Fibroblast of skin of scalp (primary cell): ENCODE data around the gene RMND5B.
"Not testable (repeated sequence)": the region's sequence is repeated elsewhere in the genome, so short reads cannot be mapped to it uniquely, and the experiment has no call there.

ENCODE experiments used
- DNase-seq: peaks from one replicate; pipeline ENCODE4 v3.0.0-alpha.2; 2013

Gene RMND5B

DNA sequence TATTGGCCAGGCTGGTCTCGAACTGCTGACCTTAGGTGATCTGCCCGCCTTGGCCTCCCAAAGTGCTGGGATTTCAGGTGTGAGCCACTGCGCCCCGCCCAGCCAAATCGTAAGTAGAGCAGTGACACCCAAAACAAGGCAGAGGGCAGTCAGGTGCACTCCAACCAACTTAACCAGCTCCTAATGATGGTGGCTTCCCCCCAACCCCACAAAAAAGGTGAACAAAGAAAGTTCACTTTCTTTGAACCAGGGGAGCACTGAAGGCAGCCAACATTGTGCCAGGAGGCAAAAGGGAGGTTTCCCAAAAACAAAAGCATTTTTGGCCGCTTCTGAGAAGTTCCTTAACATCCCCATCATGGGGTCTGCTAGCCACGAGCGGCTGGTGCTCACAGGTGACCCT lies 46.8 kb downstream of the RMND5B start:
- no peak for DNase-seq

DNA sequence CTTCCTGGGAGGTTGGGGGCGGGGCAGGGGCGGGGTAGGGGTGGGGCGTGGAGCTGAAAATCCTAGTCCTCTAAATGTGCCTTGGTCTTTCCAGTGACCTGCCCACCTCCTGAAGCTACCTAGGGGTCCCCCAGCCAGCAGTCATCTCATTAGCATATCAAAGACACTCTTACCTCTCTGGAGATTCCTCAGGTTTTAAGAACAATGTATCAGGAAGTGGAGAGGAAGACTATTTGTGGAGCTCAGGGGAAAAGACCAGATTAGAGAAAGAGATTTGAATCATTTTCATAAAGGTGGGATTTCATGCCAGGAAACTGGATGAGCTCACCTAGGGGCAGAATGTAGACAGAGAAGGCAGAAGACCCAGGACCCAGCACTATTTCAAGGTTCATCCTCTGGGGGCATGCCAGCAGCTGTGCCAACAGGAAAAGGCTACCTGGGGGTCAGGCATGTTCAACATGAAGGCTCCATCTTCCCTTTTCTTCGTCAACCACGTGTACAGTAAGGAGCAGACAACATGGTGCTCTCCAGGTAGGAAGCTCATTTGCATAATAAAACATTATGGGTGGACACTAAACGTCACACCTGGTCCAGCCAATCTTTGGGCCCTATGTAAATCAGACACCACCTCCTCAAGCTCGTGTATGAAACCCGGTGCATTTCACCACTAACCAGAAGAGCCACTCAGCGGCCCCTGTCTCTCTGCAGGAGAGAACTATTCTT lies 49.5 kb downstream of the RMND5B start:
- no peak for DNase-seq

DNA sequence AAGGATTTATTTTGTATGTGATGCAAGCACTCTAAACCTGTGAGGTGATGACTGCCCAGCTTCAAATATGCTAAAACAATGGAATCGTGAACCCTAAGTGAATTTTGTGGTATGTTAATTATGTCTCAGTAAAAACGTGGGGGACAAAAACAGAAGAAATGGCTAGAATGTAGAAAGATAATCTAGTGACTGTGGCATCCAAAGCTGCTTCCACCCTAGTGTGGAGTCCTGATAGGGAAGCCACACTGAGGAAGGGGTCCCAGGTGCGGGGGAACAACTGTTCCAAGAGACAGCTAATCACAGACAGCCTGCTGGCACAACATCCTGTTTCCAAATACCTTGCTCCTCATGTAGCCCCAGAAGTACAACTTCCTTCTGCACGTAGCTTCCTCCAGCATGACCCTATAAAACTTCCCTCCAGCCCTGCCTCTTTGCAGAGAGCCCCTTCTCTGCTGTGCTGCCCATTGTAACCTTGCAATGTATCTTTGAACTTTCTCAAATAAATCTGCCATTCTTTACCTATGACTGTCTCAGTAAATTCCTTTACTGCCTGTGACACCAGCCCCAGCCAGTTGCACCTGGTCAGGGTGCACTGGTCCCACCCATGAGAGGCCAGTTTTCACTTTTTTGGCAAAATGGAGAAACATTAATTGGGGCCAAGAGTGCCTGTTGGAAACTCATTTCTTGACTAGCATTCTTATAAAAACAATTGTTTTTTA lies 51.5 kb downstream of the RMND5B start:
- no peak for DNase-seq

DNA sequence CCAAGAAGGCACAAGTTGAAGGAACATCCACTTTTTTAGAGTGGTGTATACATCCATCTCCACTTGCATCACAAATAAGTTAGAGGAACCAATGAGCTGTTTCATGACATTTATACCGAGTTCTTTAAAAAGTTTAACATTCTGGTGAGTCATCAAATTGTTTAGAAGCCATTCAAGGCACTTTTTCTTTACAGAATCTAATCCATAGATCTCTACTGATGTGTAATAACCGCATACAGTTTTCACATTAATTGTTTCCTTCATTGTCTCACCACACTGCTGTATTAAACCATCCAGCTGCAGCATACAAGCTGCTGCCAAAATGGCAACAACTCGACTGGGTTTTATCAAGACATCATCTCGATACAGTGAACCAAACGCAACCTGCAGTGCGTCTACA lies 55.6 kb downstream of the RMND5B start:
- DNase-seq: peak; percentile 38

DNA sequence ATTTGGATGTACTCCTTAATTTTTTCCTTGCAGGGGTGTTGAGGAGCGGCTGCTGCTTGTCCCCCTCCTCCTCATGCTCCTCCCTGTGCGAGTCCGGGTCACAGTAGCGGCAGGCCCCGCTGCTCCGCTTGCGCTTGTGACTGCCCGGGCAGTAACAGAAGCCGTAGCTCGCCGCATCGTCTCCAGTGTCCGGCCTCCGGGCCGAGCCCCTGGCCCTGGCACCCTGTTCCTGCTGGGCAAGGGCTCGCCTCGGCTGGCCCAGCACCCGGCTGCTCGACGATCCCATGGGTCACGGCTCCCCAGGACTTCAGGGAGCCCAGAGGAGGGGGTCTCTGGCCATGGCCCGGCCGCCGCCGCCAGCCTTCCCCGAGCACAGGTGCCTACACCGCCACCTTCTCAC lies 56.2 kb downstream of the RMND5B start, which contains the start of gene GMCL2:
GMCL2 (minus strand) TSS at position 358 of the 400 bp plus-strand sequence; CDS start at position 286, 72 bp downstream.
- DNase-seq: no peak

DNA sequence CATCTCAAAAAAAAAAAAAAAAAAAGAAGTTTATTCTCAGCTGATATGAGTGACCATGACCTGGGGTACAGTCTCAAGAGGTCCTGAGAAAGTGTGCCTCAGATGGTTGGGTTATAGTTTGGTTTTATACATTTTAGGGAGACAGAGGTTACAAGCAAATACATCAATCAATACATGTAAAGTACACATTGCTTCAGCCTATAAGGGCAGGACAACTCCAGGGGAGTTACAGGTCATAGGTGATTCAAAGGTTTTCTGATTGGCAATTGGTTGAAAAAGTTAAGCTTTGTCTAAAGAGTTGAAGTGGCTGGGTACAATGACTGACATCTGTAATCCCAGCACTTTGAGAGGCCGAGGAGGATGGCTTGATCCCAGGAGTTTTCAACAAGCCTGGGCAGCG lies 58.6 kb downstream of the RMND5B start:
- DNase-seq: no peak

DNA sequence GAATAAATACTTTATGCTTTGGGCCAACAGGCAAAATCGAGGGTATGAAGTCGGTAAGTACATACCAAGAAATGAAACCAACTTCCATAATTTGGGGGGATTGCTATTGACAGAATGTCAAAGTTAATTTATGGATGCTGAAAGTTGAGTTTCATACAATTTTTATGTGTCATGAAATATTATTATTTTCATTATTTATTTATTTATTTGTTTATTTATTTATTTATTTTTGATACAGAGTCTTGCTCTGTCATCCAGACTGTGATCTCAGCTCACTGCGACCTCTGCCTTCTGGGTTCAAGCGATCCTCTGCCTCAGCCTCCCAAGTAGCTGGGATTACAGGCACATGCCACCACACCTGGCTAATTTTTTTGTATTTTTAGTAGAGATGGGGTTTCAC lies 60.8 kb downstream of the RMND5B start:
- no peak for DNase-seq

DNA sequence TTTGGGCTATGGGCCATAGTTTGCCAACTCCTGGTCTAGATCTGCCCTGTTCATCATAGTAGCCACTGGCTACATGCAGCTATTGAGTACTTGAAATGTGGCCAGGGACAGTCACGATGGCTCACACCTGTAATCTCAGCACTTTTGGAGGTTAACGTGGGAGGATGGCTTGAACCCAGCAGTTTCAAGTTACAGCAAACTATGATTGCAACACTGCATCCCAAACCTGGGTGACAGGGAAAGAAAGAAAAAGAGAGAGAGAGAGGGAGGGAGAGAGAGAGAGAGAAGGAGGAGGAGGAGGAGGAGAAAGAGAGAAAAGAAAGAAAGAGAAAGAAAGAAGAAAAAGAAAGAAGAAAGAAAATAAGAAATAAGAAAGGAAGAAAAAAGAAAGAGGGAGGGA lies 61.4 kb downstream of the RMND5B start:
- no peak for DNase-seq

DNA sequence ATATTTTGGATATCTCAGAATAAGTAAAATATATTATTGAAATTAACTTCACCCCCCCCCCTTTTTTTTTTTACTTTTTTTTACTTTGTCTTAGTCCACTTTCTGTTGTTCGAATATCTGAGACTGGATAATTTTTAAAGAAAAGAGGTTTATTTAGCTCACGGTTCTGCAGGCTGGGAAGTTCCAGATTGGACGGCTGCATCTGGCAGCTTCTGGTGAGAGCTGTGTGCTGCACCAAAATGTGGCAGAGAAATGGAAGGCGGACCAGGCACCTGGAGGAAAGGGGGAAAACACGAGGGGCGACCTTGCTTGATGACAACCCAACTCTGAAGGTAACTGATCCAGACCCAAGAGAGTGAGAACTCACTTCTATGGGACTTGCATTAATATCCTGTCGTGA lies 62.0 kb downstream of the RMND5B start:
- DNase-seq: no peak

DNA sequence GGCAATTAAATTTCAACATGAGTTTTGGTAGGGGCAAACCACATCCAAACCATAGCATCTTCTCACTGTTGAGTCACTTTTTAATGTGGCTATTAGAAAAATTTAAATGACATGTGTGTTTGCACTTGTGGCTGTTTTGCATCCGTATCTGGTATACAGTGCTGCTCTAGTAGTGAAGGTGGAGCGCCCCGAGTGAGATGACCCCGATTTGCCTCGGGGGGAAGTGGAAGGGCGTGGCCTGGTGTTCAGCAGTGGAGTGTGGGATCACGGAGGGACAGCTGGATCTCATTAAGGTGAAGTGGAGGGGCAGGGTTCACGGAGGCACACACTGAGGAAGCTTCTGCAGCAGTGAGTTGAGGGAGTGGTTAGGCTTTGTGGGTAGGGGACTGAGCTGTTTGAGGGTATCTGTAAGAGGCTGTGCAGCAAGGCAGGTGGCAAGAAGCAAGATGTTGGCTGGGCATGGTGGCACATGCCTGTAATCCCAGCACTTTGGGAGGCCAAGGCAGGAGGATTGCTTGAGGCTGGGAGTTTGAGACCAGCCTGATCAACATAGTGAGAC lies 62.5 kb downstream of the RMND5B start:
- no peak for DNase-seq

DNA sequence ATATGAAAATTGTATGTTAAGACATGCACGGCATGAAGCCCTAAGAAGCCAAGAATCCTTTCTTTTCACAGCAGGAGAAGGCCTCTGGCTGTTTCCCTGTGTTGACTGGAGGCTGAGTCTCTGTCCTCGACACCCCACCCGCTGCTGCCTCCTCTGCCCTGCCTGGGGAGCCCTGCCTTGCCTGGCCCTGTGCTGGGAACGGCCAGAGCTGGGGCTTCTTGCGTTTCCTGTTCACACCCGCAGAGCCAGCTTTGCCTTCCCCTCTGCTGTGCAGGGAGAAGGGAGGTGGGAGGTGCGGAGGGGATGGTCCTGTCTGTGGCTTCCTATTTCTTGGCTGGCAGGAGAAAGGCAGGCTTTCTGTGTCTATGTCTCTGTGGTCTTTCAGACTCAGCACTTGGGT lies 63.2 kb downstream of the RMND5B start:
- no peak for DNase-seq

DNA sequence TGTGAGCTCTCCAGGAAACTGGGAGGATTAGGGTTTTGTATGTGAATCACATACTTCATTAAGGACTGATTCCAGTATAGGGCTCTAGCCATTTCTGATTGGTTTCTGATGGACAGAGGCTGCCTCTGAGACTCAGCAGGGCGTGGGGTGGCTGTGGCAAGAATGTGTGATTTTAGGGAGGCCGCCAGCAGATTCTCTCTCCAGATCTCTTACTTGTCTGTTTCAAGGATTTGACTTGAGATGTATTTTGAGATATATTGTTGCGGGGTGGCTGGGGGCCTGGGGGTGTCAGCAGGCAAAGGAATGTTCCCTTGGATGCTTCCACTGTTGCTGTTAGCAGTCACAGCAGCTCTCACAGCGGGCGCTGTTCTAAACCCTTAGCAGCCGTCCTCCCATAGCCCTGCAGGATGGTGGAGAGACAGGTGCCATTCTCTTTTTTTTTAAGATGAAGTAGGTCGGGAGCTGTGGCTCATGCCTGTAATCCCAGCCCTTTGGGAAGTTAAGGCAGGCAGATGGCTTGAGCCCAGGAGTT lies 65.5 kb downstream of the RMND5B start:
- DNase-seq: peak; percentile 42

DNA sequence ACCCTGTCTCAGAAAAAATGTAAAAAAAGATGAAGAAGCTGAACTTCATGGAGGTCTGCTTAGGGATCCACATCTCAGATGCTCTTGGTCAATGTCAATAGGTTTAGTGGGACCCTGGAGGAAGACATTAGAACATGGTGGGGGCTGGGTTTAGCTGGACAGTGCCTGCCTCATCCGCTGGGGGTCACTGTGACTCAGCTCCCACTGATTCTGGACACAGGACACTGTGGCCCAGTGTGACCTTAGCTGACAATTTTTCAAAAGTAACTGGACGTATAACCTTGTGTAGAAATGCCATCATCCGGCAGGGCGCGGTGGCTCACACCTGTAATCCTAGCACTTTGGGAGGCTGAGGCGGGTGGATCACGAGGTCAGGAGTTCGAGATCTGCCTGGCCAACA lies 66.2 kb downstream of the RMND5B start:
- DNase-seq: no peak

DNA sequence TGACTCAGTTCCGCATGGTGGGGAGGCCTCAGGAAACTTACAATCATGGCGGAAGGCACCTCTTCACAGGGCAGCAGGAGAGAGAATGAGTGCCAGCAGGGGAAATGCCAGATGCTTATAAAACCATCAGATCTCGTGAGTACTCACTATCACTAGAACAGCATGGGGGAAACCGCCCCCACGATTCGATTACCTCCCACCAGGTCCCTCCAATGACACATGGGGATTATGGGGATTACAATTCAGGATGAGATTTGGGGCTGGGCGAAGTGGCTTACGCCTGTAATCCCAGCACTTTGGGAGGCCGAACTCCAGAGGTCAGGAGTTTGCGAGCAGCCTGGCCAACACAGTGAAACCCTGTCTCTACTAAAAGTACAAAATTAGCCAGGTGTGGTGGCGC lies 67.3 kb downstream of the RMND5B start:
- DNase-seq: not testable (repeated sequence)

DNA sequence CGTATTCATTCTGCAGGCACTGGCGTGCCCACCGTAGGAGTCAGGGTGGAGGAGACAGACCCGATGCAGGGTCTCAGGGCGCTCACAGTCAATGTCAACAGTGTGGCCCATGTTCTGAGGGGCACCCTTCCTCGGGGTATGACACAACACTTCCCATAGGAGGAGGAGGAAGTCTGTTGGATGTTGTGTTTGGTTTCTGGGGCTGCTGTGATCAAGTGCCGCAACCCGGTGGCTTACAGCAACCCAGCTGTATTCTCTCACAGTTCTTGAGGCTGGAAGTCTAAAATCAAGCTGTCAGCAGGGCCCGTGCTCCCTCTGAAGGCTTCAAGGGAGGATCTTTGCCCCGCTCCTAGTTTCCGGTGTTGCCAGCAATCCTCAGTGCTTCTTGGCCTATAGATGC lies 67.9 kb downstream of the RMND5B start:
- no peak for DNase-seq

DNA sequence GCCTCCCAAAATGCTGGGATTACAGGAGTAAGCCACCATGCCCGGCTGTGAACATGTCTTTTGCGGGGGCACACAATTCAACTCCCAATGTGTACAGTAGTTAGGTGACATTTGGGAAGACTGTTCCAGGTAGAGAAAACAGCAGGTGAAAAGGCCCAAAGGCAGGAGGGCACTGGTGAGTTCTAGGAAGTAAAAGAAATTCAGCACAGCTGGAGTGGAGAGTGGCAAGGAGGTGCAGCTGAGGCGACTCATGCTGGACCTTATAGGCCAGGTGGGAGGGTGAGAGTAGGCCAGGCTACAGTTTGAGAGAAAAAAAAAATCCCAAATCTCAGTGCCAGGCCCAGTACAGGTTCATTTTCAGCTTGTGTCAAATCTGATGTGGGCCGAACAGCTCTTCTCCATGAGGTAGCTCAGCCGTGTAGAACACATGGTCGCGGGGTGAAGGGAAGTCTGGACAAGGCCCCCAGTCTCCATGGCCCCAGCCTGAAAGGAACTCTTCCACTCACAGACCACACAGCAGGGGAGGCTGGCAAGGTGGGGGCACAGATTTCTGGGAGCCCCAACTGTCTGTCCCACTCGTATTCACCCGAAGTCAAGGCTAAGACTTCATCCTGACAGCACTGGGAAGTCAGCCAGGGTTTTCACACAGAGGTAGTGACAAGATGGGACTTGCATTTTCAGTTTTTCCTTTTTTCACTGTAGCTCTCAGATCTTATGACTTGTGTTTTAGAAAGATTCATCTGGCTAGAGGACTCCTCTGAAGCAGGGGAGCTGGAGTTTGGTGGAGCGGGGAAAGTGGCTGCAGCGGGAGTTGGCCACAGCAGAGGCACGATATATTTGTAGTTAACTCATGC lies 69.0 kb downstream of the RMND5B start:
- DNase-seq: no peak
